HepG2 (cell line): Measurements from ENCODE around the gene RAC3. TPM values are rescaled to one million over a fixed set of nuclear protein-coding genes. Genes with fewer than 3 reads are reported as not detected.

Experiments
- CCAR2 ChIP-seq: fragments of 200-400 bp; formaldehyde crosslinking; optimal IDR thresholded peaks from 2 replicates; pipeline ENCODE3; 2018; ENCODE audit warnings: low read depth, mild to moderate bottlenecking, low read length, moderate library complexity
- CENPBD1 ChIP-seq: sonication (generic); formaldehyde crosslinking; IDR thresholded peaks from 2 replicates; pipeline ENCODE4 v1.8.0; 2022; ENCODE audit warnings: missing genetic modification reagents, low read depth, mild to moderate bottlenecking, borderline replicate concordance
- CERS6 ChIP-seq: sonication (generic); formaldehyde crosslinking; IDR thresholded peaks from 2 replicates; pipeline ENCODE4 v1.5.0; 2020; ENCODE audit warnings: missing genetic modification reagents
- CREB3 ChIP-seq: sonication (generic); formaldehyde crosslinking; IDR thresholded peaks from 2 replicates; pipeline ENCODE4 v1.5.0; 2020; ENCODE audit warnings: missing genetic modification reagents
- EP300 ChIP-seq, 3 experiments: sonication (generic) in 1 of 3; formaldehyde crosslinking in 1 of 3; IDR thresholded peaks; 2 replicates each; pipeline versions ENCODE4 v1.5.1 to v1.6.1; 2011 to 2020; ENCODE audit warnings: low read depth in 2 of 3, low read length in 2 of 3, borderline replicate concordance in 1 of 3, improper control_type of control experiment in 1 of 3, mild to moderate bottlenecking in 1 of 3, missing genetic modification reagents in 1 of 3, moderate library complexity in 1 of 3
- ETV6 ChIP-seq: sonication (generic); formaldehyde crosslinking; conservative IDR thresholded peaks from 2 replicates; pipeline ENCODE4 v1.4.0; 2020; ENCODE audit warnings: missing genetic modification reagents
- EZH2 ChIP-seq: conservative IDR thresholded peaks from 2 replicates; pipeline ENCODE4 v1.6.1; 2012; ENCODE audit warnings: mild to moderate bottlenecking, low read depth, low read length, moderate library complexity
- PCBP2 ChIP-seq: fragments of 200-400 bp; formaldehyde crosslinking; optimal IDR thresholded peaks from 2 replicates; pipeline ENCODE3; 2018; ENCODE audit warnings: low read length, low read depth; ENCODE audit not compliant: poor library complexity, severe bottlenecking
- SIN3B ChIP-seq: fragments of 150-350 bp; IDR thresholded peaks from 2 replicates; pipeline ENCODE4 v1.6.1; 2014; ENCODE audit warnings: low read length
- SRSF9 ChIP-seq: fragments of 200-400 bp; formaldehyde crosslinking; IDR thresholded peaks from 2 replicates; pipeline ENCODE4 v1.6.1; 2018; ENCODE audit warnings: borderline replicate concordance, mild to moderate bottlenecking, low read depth, low read length; ENCODE audit not compliant: insufficient read depth, poor library complexity, severe bottlenecking
- SSRP1 ChIP-seq: IDR thresholded peaks from 2 replicates; pipeline ENCODE4 v1.6.1; 2016; ENCODE audit warnings: control low read depth
- THAP7 ChIP-seq: sonication (generic); formaldehyde crosslinking; IDR thresholded peaks from 2 replicates; pipeline ENCODE4 v1.8.1; 2023; ENCODE audit warnings: mild to moderate bottlenecking, missing genetic modification reagents
- YEATS2 ChIP-seq: sonication (generic); formaldehyde crosslinking; IDR thresholded peaks from 2 replicates; pipeline ENCODE4 v1.4.0; 2020; ENCODE audit warnings: missing genetic modification reagents, borderline replicate concordance
- ZBTB34 ChIP-seq: sonication (generic); formaldehyde crosslinking; IDR thresholded peaks from 2 replicates; pipeline ENCODE4 v1.8.0; 2022; ENCODE audit warnings: mild to moderate bottlenecking, missing genetic modification reagents
- ZFP91 ChIP-seq: sonication (generic); formaldehyde crosslinking; IDR thresholded peaks from 2 replicates; pipeline ENCODE4 v1.9.0; 2022; ENCODE audit warnings: missing genetic modification reagents, mild to moderate bottlenecking, borderline replicate concordance
- ZNF232 ChIP-seq: sonication (generic); formaldehyde crosslinking; IDR thresholded peaks from 2 replicates; pipeline ENCODE4 v1.4.0; 2020; ENCODE audit warnings: missing genetic modification reagents, borderline replicate concordance
- ZNF256 ChIP-seq: sonication (generic); formaldehyde crosslinking; conservative IDR thresholded peaks from 2 replicates; pipeline ENCODE4 v1.4.0; 2020; ENCODE audit warnings: missing genetic modification reagents
- ZNF552 ChIP-seq: sonication (generic); formaldehyde crosslinking; IDR thresholded peaks from 2 replicates; pipeline ENCODE4 v1.9.0; 2022; ENCODE audit warnings: missing genetic modification reagents, mild to moderate bottlenecking, borderline replicate concordance
- ZNF766 ChIP-seq: sonication (generic); formaldehyde crosslinking; IDR thresholded peaks from 2 replicates; pipeline ENCODE4 v1.5.0; 2020; ENCODE audit warnings: missing genetic modification reagents, borderline replicate concordance
- polyA plus RNA-seq, 8 experiments: library from polyadenylated mRNA; depleted of rRNA in 3 of 8; stranded (reverse) in 7 of 8; unstranded in 1 of 8; fragments of >200 nt; fragmentation: Illumina TruSeq in 4 of 8; extraction: Trizol in 4 of 8; gene quantifications; 2 replicates each; pipeline versions ENCODE4 v1.2.1 to v1.2.3, GENCODE V29; 2011 to 2016; ENCODE audit warnings: low read depth in 4 of 8, missing spikeins in 1 of 8, mixed read lengths in 1 of 8; ENCODE audit not compliant: insufficient read depth in 1 of 8
- total RNA-seq, 5 experiments: library from RNA; depleted of rRNA; stranded (reverse); fragments of >200 nt; fragmentation: Illumina TruSeq; extraction: Trizol; gene quantifications; 2 replicates each; pipeline ENCODE4 v1.2.3, GENCODE V29; 2016; ENCODE audit warnings: low read depth in 1 of 5

The RAC3 gene
- total and polyA plus RNA-seq, 2 of the 13 experiments (the other 11 are each of a cell fraction or from before 2014, with no cell fraction given) = 10.5 to 21.3 TPM

GRCh38 chr17:82015311-82015971, 16.0 kb upstream of the RAC3 start (continued):
- no peak for TF ChIP-seq CREB3 (CRISPR knock-in tag)
- TF ChIP-seq PCBP2 = no peak
- TF ChIP-seq EZH2 = no peak
- TF ChIP-seq YEATS2 (CRISPR knock-in tag) = no peak
- no peak for TF ChIP-seq ZNF552 (CRISPR knock-in tag)
- no peak for TF ChIP-seq ZNF766 (CRISPR knock-in tag)
- TF ChIP-seq SIN3B = no peak
- TF ChIP-seq CERS6 (CRISPR knock-in tag) = no peak
- no peak for TF ChIP-seq CENPBD1
- no peak for TF ChIP-seq SSRP1 (CRISPR knock-in tag)
- no peak for TF ChIP-seq SRSF9
- TF ChIP-seq ZFP91 = no peak; the same call in 1 of the 2 replicates
- TF ChIP-seq ZNF232 (CRISPR knock-in tag) = no peak
- TF ChIP-seq ETV6 (CRISPR knock-in tag) = no peak
- no peak for TF ChIP-seq ZBTB34 (CRISPR knock-in tag)
- TF ChIP-seq CCAR2 = no peak
- peak; percentile 30; the same call in 1 of the 2 replicates for TF ChIP-seq THAP7 (CRISPR knock-in tag)
- no peak for TF ChIP-seq ZNF256 (CRISPR knock-in tag)
- TF ChIP-seq EP300 (IDR thresholded peaks at IDR 0.05; ENCODE audit: low read depth in 2 of 2, low read length in 2 of 2) = peak in 1 of 2 experiments; percentile 92; a peak in 2 of 4 replicates
- TF ChIP-seq EP300 (CRISPR knock-in tag; IDR thresholded peaks at IDR 0.05; ENCODE audit: borderline replicate concordance) = peak; percentile 91
